Left cardiac atrium (tissue), 4 donors: ENCODE measurements around the gene MUS81. TPM values are rescaled to one million over a fixed set of nuclear protein-coding genes. Genes with fewer than 3 reads are reported as not detected.
"Not testable (repeated sequence)": the region's sequence is repeated elsewhere in the genome, so short reads cannot be mapped to it uniquely, and the experiment has no call there.

ENCODE experiments used
- ATAC-seq, 2 donors: fragments of 200-7000 bp; cut with Tn5 transposase; one replicate each; pipeline ENCODE4 v1.9.1; 2020; ENCODE audit warnings: mild to moderate bottlenecking in 2 of 2, moderate library complexity in 2 of 2
- DNase-seq: peaks from one replicate; pipeline ENCODE4 v3.0.0-alpha.2; 2020
- intact Hi-C, 2 donors: fragments of 100-400 bp; cut with DNase I; formaldehyde crosslinking; loops; one replicate each; pipeline versions ENCODE4 v1.14.1 to v1.15.1; 2022 to 2023
- total RNA-seq, 2 donors: library from RNA; stranded (reverse); fragmentation: NEBNext Ultra II Directional; extraction: Animal tissue kit (Norgen Biotek cat#: 25700); gene quantifications; one replicate each; pipeline ENCODE4 v1.2.1, GENCODE V29; 2021
- donor health status: DM: no; HTN: yes; CAD: no.
- donor health status: DM: no; HTN: yes; CAD: no; lungs with severe emphysema.
- donor health status: DM: yes; HTN: yes; CAD: no.
- donor health status: Dilated cardiomyopathy.

MUS81 gene
- total RNA-seq, 2 donors from 2014 or later, result 36.1 to 37.6 TPM

- no peak for DNase-seq
- no peak for ATAC-seq
- intact Hi-C loops, result no loop called here
These were observed 26.0 kb upstream of the MUS81 start for GRCh38 chr11:65834202-65834601.

GRCh38 chr11:65842144-65842543 is 18.1 kb upstream of the MUS81 start:
- ATAC-seq (no peak), DNase-seq (no peak)
- intact Hi-C loops, result no loop called here

GRCh38 chr11:65843811-65844210 is 16.4 kb upstream of the MUS81 start:
- ATAC-seq (no peak), DNase-seq (no peak)
- intact Hi-C loops, result no loop called here

- intact Hi-C loops, result no loop called here
- DNase-seq (no peak), ATAC-seq (no peak)
These were observed 15.9 kb upstream of the MUS81 start for GRCh38 chr11:65844231-65844872.

- intact Hi-C loops, result no loop called here
- ATAC-seq (no peak), DNase-seq (no peak)
These were observed 12.5 kb upstream of the MUS81 start for GRCh38 chr11:65847746-65848145.

- intact Hi-C loops, DNase-seq, ATAC-seq: not testable (repeated sequence)
These were observed 11.5 kb upstream of the MUS81 start for GRCh38 chr11:65848693-65849092.

- no peak for ATAC-seq
- intact Hi-C loops, result no loop called here
- DNase-seq, result no peak
These were observed 10.9 kb upstream of the MUS81 start for GRCh38 chr11:65849366-65849765.

- ATAC-seq (no peak), DNase-seq (no peak)
- intact Hi-C loops, result no loop called here
These were observed 10.4 kb upstream of the MUS81 start for GRCh38 chr11:65849771-65850216.

GRCh38 chr11:65850217-65851082 is 9.8 kb upstream of the MUS81 start:
- peak; percentile 3 to 12 for ATAC-seq

GRCh38 chr11:65851083-65851579 is 9.1 kb upstream of the MUS81 start:
- intact Hi-C loops, result no loop called here
- ATAC-seq, result peak in 1 of 2 donors; percentile 3

More at GRCh38 chr11:65850217-65851082, 9.8 kb upstream of the MUS81 start:
- DNase-seq, result no peak
- intact Hi-C loops, result no loop called here

GRCh38 chr11:65851811-65852507 is 8.3 kb upstream of the MUS81 start:
- no peak for ATAC-seq
- intact Hi-C loops, result no loop called here

More at GRCh38 chr11:65851083-65851579, 9.1 kb upstream of the MUS81 start:
- no peak for DNase-seq

GRCh38 chr11:65852508-65853245 is 7.6 kb upstream of the MUS81 start:
- intact Hi-C loops, result no loop called here
- ATAC-seq (no peak), DNase-seq (no peak)

More at GRCh38 chr11:65851811-65852507, 8.3 kb upstream of the MUS81 start:
- DNase-seq, result no peak

GRCh38 chr11:65853246-65853979 is 6.8 kb upstream of the MUS81 start:
- intact Hi-C loops, result no loop called here
- DNase-seq (no peak), ATAC-seq (no peak)

- ATAC-seq (no peak), DNase-seq (no peak)
- intact Hi-C loops, result no loop called here
These were observed 6.1 kb upstream of the MUS81 start for GRCh38 chr11:65854161-65854592.

- DNase-seq, result no peak
- no peak for ATAC-seq
- intact Hi-C loops, result no loop called here
These were observed 5.1 kb upstream of the MUS81 start for GRCh38 chr11:65854852-65855837.

- DNase-seq (no peak), ATAC-seq (no peak)
- intact Hi-C loops, result no loop called here
These were observed 4.3 kb upstream of the MUS81 start for GRCh38 chr11:65855927-65856363.
